Thymus (tissue), 11 donors: Measurements from ENCODE around the gene CGN. TPM values are rescaled to one million over a fixed set of nuclear protein-coding genes. Genes with fewer than 3 reads are reported as not detected.

Source experiments
- DNase-seq, 9 donors: peaks; one replicate each; pipeline ENCODE4 v3.0.0-alpha.2; 2013; ENCODE audit warnings: low spot score in 9 of 9, low read depth in 6 of 9, missing footprints in 1 of 9
- H3K27ac ChIP-seq, 2 donors: one replicate each; pipeline ENCODE4 v1.5.1; 2013; ENCODE audit warnings: control low read depth in 1 of 2, low read depth in 1 of 2, low read length in 1 of 2, mild to moderate bottlenecking in 1 of 2, moderate library complexity in 1 of 2
- H3K27me3 ChIP-seq, 2 donors: one replicate each; pipeline ENCODE4 v1.5.1; 2013; ENCODE audit warnings: low read length in 1 of 2; ENCODE audit not compliant: control insufficient read depth in 2 of 2, insufficient read depth in 1 of 2
- H3K36me3 ChIP-seq, 2 donors: one replicate each; pipeline ENCODE4 v1.5.1; 2013; ENCODE audit warnings: low read length in 1 of 2, mild to moderate bottlenecking in 1 of 2, moderate library complexity in 1 of 2; ENCODE audit not compliant: control insufficient read depth in 2 of 2, insufficient read depth in 2 of 2
- H3K4me1 ChIP-seq, 2 donors: one replicate each; pipeline ENCODE4 v1.5.1; 2013; ENCODE audit warnings: low read length in 2 of 2; ENCODE audit not compliant: control insufficient read depth in 2 of 2, insufficient read depth in 2 of 2
- H3K4me3 ChIP-seq, 2 donors: one replicate each; pipeline ENCODE4 v1.5.1; 2013; ENCODE audit warnings: low read length in 2 of 2, control low read depth in 1 of 2, mild to moderate bottlenecking in 1 of 2
- H3K9me3 ChIP-seq, 2 donors: one replicate each; pipeline ENCODE4 v1.5.1; 2013; ENCODE audit warnings: low read length in 1 of 2, mild to moderate bottlenecking in 1 of 2; ENCODE audit not compliant: control insufficient read depth in 2 of 2, insufficient read depth in 1 of 2
- WGBS: extraction: QIAGEN DNeasy Blood & Tissue Kit; methylation state at CpG from one replicate; pipeline ENCODE4 v1.1.7; 2013; 5-methylcytosine and 5-hydroxymethylcytosine counted together
- polyA plus RNA-seq: library from polyadenylated mRNA; stranded (reverse); fragments of 200-250 nt; gene quantifications from one replicate; pipeline ENCODE4 v1.2.3, GENCODE V29; 2013
- total RNA-seq: library from RNA; stranded (reverse); fragments of 120-200 nt; gene quantifications from one replicate; pipeline ENCODE4 v1.2.4, GENCODE V29; 2013
- donor health status: healthy.

Gene CGN
- total and polyA plus RNA-seq, 2 donors, result 0.90 to 2.8 TPM

DNA sequence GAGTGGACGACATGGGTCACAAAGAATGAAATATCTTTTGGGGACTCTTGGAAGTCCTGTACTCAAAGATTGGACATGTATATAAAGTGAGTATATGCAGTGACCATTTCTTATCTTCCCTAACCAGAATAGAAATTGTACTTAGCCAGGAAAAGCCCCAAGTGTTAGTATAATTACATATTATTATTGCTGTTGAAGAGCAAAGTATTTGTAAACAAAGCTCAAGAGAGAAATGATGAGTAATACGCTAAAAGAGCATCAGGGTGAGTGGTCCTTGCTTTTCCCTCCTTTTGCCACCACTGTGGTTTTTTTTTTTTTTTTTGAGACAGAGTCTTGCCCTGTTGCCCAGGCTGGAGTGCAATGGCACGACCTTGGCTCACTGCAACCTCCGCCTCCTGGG, 6.4 kb upstream of the CGN start:
- Histone ChIP-seq H3K36me3 (no peaks in the 10 kb centered on the region), H3K4me3 (no peak overlapping the region), H3K4me1 (no peaks in the 10 kb centered on the region), H3K9me3 (no peaks in the 10 kb centered on the region), H3K27ac (no peak overlapping the region), H3K27me3 (peaks cover 0 to 6% of the 10 kb centered on the region in 2 donors)
- no peak for DNase-seq
- 97% methylated on average over 4 of the region's 4 CpGs for WGBS

DNA sequence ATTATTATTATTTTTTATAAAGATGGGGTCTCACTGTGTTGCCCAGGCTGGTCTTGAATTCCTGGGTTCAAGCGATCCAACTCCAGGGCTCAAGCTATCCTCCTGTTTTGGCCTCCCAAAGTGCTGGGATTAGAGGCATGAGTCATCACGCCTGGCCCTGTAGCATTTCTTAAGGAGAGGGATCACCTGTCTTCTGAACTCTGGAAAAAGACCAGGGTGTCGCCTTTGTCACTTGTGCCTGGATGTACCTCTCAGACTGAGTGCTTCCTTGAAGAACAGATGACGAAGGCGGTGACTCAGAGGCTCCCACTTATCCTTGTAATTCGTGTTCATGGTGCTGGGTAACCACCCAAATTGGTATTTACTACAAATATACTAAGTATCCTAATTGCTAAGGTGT, 2.4 kb upstream of the CGN start:
- Histone ChIP-seq H3K4me1 (peaks cover 13 to 35% of the 10 kb centered on the region in 2 donors), H3K27me3 (peaks cover 0 to 28% of the 10 kb centered on the region in 2 donors), H3K36me3 (no peaks in the 10 kb centered on the region), H3K9me3 (no peaks in the 10 kb centered on the region), H3K27ac (no peak overlapping the region), H3K4me3 (no peak overlapping the region)
- WGBS, result 93% methylated on average over 6 of the region's 6 CpGs
- DNase-seq, result no peak

DNA sequence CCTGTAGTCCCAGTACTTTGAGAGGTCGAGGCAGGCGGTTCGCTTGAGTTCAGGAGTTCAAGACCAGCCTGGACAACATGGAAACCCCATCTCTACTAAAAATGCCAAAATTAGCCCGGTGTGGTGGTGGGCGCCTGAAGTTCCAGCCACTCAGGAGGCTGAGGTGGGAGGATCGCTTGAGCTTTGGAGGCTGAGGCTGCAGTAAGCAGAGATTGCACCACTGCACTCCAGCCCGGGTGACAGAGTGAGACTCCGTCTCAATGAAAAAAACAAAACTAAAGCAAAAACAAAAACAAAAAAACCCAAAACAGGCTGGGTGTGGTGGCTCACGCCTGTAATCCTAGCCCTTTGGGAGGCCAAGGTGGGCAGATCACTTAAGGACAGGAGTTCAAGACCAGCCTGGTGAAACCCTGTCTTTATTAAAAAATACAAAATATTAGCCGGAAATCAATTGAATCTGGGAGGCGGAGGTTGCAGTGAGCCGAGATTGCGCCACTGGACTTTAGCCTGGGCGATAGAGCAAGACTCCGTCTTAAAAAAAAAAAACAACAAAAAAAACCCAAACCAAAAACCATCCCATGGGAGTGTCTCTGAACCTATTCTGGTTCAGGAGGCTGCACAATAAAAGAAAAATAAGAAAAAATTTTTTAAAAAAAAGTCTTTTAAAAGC, 1.7 kb upstream of the CGN start:
- Histone ChIP-seq H3K4me3 (no peak overlapping the region), H3K27ac (no peak overlapping the region), H3K36me3 (no peaks in the 10 kb centered on the region), H3K27me3 (peaks cover 0 to 28% of the 10 kb centered on the region in 2 donors), H3K4me1 (peaks cover 13 to 35% of the 10 kb centered on the region in 2 donors), H3K9me3 (no peaks in the 10 kb centered on the region)
- DNase-seq, result no peak
- WGBS, result 97% methylated on average over 15 of the region's 15 CpGs

DNA sequence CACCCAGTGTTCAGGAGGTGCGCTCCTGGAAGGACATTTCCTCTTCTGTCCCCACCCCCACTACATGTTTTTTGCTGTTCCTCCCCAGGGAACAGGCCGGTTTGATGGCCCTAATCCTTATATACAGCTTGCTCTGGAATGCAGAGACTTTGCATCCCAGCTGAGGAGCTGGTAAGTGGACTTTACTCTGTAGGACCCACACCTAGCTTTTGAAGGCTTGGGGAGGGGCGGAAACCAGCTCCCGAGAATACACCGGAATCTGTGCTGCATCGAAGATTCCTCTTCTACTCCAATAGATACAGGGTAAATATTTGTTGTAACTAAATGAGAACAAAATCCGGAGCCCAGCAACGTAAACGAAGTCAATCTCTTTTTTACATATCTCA, 1.2 kb upstream of the CGN start:
- H3K9me3 ChIP-seq, result no peaks in the 10 kb centered on the region
- H3K36me3 ChIP-seq, result no peaks in the 10 kb centered on the region
- 49% methylated on average over 9 of the region's 9 CpGs for WGBS
- DNase-seq, result no peak
- peaks cover 13 to 35% of the 10 kb centered on the region in 2 donors for H3K4me1 ChIP-seq
- no peak overlapping the region for H3K27ac ChIP-seq
- H3K27me3 ChIP-seq, result peaks cover 0 to 28% of the 10 kb centered on the region in 2 donors
- peak overlapping the region in 1 of 2 donors; percentile 70 for H3K4me3 ChIP-seq

DNA sequence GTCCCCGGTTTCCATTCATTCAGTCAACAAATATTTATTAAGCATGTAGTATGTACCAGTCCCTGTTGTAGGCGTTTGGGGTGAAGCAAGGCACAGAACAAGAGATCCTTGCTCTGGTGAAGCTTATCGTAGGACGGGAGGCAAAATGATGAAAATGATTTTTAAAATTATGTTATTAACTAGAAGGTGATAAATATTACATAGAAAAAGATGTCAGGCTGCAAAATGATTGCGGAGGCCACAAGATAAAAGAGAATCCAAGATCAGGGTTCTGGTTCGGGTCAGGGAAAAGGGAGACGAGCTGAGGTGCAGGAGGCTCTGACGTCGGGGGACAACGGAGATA, 602 bp upstream of the CGN start:
- Histone ChIP-seq H3K27ac (peak overlapping the region in 1 of 2 donors; percentile 36), H3K27me3 (peaks cover 0 to 28% of the 10 kb centered on the region in 2 donors), H3K4me3 (peak overlapping the region; percentile 70 to 81), H3K36me3 (no peaks in the 10 kb centered on the region), H3K9me3 (no peaks in the 10 kb centered on the region), H3K4me1 (peaks cover 13 to 35% of the 10 kb centered on the region in 2 donors)
- WGBS, result 3% methylated on average over 10 of the region's 10 CpGs
- no peak for DNase-seq

DNA sequence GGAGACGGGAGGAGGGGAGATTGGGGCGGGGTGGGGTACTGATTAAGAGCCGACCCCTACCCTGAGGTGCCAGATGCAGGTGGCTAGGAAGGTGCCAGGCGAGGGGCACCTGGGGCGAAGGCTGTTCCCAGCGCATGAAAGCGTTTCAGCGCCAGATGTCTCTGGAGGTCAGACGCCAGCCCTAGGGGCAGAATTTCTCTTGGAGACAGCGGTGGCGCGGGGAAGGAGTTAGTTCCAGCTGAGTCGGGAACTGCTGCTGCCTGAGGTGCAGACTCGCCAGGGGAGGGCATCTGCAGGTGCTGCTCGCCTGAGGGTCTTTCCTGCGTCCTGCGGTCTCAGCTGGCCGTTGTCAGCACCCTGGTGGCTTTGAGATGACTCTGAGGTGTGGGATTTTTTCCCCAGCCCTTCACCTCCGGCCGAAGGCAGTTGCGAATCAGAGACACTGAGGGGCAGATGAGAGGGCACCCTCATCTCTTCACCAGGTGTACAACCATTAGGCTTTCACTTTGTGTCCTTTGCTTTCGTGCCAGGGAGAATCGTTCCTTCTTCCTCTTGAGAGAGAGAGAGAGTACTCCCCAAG, 539 bp downstream of the CGN start:
- Histone ChIP-seq H3K4me1 (peaks cover 13 to 35% of the 10 kb centered on the region in 2 donors), H3K27me3 (peaks cover 0 to 28% of the 10 kb centered on the region in 2 donors), H3K27ac (no peak overlapping the region), H3K36me3 (no peaks in the 10 kb centered on the region), H3K4me3 (peak overlapping the region; percentile 70 to 81), H3K9me3 (no peaks in the 10 kb centered on the region)
- peak in 4 of 9 donors; percentile 12 to 54 (median 23) for DNase-seq
- 1% methylated on average over 23 of the region's 23 CpGs for WGBS

DNA sequence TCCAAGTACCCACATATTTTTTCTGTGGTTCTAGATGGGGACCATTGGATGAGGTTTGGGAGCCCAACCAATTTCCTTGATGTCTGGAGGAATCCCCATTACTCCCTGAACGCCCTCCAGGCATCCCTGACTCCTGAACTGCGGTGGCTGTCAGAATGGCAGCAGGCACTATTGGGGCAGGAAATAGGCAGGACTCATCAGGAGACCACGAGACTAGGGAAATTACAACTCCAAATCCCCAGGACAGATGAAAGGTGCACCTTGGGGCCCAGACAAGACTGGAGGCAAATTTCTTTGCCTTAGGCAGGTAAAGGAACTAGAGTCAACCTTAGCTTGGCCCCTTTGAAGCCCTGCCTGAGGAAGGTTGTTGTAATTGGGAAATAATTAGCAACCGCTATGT, 1.1 kb downstream of the CGN start:
- Histone ChIP-seq H3K27ac (no peak overlapping the region), H3K27me3 (peaks cover 0 to 28% of the 10 kb centered on the region in 2 donors), H3K4me3 (no peak overlapping the region), H3K4me1 (peaks cover 13 to 35% of the 10 kb centered on the region in 2 donors), H3K9me3 (no peaks in the 10 kb centered on the region), H3K36me3 (no peaks in the 10 kb centered on the region)
- DNase-seq, result no peak
- 72% methylated on average over 4 of the region's 4 CpGs for WGBS

DNA sequence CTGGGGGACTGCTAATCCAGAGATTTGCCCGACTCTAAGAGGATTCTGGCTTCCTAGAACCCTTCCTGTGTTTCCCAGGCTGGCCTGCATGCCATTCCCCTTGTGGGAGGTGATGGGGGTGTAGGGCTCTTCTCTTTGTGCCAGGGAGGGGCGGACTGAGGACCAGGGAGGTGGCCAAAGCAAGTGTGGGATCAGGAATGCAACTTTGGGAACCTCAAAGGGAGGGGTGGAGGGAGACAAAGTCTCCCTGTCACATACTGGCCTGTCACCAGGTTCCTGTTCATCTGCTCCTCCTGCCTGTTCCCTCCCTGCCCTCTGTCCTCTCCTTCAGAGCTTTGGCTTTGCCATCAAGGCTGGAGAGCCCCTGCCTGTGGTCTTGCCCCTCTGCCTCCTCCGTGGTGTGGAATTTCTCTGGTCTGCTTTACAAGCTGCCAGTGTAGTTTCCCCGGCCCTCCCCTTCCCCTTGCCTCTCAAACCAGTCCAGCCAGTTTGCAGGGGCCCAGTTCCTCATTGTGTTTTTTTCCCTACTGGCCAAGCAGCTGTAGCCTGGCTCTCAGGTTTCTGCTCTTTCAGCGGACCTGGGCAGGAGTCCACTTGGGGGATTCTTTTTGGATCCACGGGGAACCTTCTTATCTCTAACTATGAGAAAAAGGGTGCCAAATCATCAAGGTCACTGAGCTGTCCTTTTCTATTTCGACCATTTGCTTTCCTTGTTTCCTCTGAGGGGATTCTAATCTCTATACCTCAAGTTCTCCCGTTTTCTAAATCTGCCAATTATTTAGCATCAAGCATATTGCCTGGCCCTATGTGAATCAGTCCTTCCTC, 1.8 kb downstream of the CGN start:
- Histone ChIP-seq H3K4me3 (no peak overlapping the region), H3K36me3 (no peaks in the 10 kb centered on the region), H3K9me3 (no peaks in the 10 kb centered on the region), H3K4me1 (peaks cover 13 to 35% of the 10 kb centered on the region in 2 donors), H3K27ac (no peak overlapping the region), H3K27me3 (peaks cover 0 to 28% of the 10 kb centered on the region in 2 donors)
- 77% methylated on average over 8 of the region's 8 CpGs for WGBS
- no peak for DNase-seq

DNA sequence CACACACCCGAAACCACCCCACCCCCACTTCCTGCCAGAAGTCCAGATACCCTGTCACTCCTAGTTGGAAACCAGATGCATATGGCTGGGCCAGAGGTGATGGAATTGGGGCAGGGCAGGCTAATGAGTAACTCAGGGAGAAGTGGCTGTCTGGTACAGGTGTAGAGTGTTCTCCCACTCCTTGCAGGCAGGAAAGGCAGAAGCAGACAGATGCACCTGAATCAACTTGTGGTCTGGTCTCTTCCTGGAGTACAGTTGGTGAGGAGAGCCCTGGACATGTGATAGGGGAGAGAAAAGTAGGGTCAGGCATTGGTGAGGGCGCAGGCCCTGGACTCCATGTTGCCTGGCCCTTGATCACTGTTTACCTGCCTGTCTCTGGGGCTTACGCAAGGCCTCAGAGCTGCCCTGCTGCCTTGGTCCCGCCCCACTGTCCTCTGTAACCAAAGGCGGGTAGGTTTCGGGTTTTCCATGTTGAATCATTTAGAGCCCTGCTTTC, 2.5 kb downstream of the CGN start:
- H3K36me3 ChIP-seq, result no peaks in the 10 kb centered on the region
- H3K27ac ChIP-seq, result no peak overlapping the region
- H3K27me3 ChIP-seq, result peaks cover 0 to 28% of the 10 kb centered on the region in 2 donors
- 81% methylated on average over 6 of the region's 6 CpGs for WGBS
- no peak overlapping the region for H3K4me3 ChIP-seq
- H3K4me1 ChIP-seq, result peaks cover 13 to 35% of the 10 kb centered on the region in 2 donors
- no peaks in the 10 kb centered on the region for H3K9me3 ChIP-seq
- DNase-seq, result no peak
